Endothelial cell of umbilical vein (primary cell): Measurements from ENCODE around the gene PRSS33. TPM values are rescaled to one million over a fixed set of nuclear protein-coding genes. Genes with fewer than 3 reads are reported as not detected.

ENCODE experiments used
- BruUV-seq: library from RNA; stranded (reverse); fragments of 400-500 nt; replicated peaks from 2 replicates; lab custom pipeline; 2021; lab: Mats Ljungman, UMichigan
- CTCF ChIA-PET: fragments of 300-600, 350-600 bp; sonication (Branson Sonifier 250); formaldehyde crosslinking; loops from one replicate; lab custom pipeline; 2021; ENCODE audit warnings: antibody characterized with exemption, inconsistent platforms; lab: Charles Lee
- POLR2A ChIA-PET: fragments of 300-600, 350-600 bp; sonication (Branson Sonifier 250); formaldehyde crosslinking; loops from one replicate; lab custom pipeline; 2021; ENCODE audit warnings: antibody characterized with exemption, inconsistent platforms; lab: Charles Lee
- DNase-seq: peaks from one replicate; pipeline ENCODE4 v3.0.0-alpha.2; 2011; ENCODE audit warnings: low read depth, low spot score
- FAIRE-seq: peaks from 2 replicates; lab custom pipeline; 2011; peaks lifted over from hg19 to GRCh38; lab: Jason Lieb, UNC
- H2AFZ ChIP-seq: 2 replicates; pipeline ENCODE4 v1.6.0; 2012; ENCODE audit warnings: low read depth, low read length, control low read depth, inconsistent platforms
- H3K27ac ChIP-seq: 2 replicates; pipeline ENCODE4 v1.5.1; 2011; ENCODE audit warnings: low read depth, mild to moderate bottlenecking, control low read depth, low read length, moderate library complexity; ENCODE audit not compliant: insufficient read depth
- H3K27me3 ChIP-seq, 2 experiments: 2 replicates each; pipeline versions ENCODE4 v1.6.0 to v1.6.1; 2011; ENCODE audit warnings: low read length in 2 of 2, mixed read lengths in 1 of 2; ENCODE audit not compliant: control insufficient read depth in 2 of 2, insufficient read depth in 2 of 2
- H3K36me3 ChIP-seq, 2 experiments: 2 replicates in 1 of 2; 3 replicates in 1 of 2; pipeline ENCODE4 v1.5.1; 2011; ENCODE audit warnings: low read length in 2 of 2, mild to moderate bottlenecking in 1 of 2, moderate library complexity in 1 of 2; ENCODE audit not compliant: control insufficient read depth in 2 of 2, insufficient read depth in 2 of 2; ENCODE audit errors: extremely low read depth in 1 of 2
- H3K4me1 ChIP-seq: 3 replicates; pipeline ENCODE4 v1.5.1; 2011; ENCODE audit warnings: mild to moderate bottlenecking, low read length; ENCODE audit not compliant: control insufficient read depth, insufficient read depth; ENCODE audit errors: extremely low read depth
- H3K4me2 ChIP-seq: 2 replicates; pipeline ENCODE4 v1.6.1; 2011; ENCODE audit warnings: low read length, control low read depth, mixed read lengths; ENCODE audit not compliant: insufficient read depth
- H3K4me3 ChIP-seq, 3 experiments: fragments of 200-600 bp in 1 of 3; sonication (generic), shearing (Covaris generic) in 1 of 3; replicated peaks in 1 of 3; 2 replicates each; pipeline ENCODE4 v1.5.1; 2011 to 2016; ENCODE audit warnings: control low read depth in 3 of 3, low read length in 3 of 3, mild to moderate bottlenecking in 2 of 3, inconsistent platforms in 1 of 3, low read depth in 1 of 3, moderate library complexity in 1 of 3; ENCODE audit not compliant: insufficient read depth in 1 of 3
- H3K79me2 ChIP-seq: 2 replicates; pipeline ENCODE4 v1.6.0; 2012; ENCODE audit warnings: low read length, inconsistent platforms; ENCODE audit not compliant: control insufficient read depth, insufficient read depth
- H3K9ac ChIP-seq: replicated peaks from 2 replicates; pipeline ENCODE3; 2011; ENCODE audit warnings: low read length, control low read depth; ENCODE audit not compliant: insufficient read depth; ENCODE audit errors: extremely low read depth
- H3K9me1 ChIP-seq: replicated peaks from 3 replicates; pipeline ENCODE4 v1.6.0; 2011; ENCODE audit warnings: mild to moderate bottlenecking, low read length; ENCODE audit not compliant: control insufficient read depth, insufficient read depth; ENCODE audit errors: extremely low read depth
- H3K9me3 ChIP-seq: replicated peaks from 2 replicates; pipeline ENCODE4 v1.5.1; 2012; ENCODE audit warnings: low read length, inconsistent platforms; ENCODE audit not compliant: control insufficient read depth, insufficient read depth
- H4K20me1 ChIP-seq: replicated peaks from 2 replicates; pipeline ENCODE3; 2011; ENCODE audit warnings: mild to moderate bottlenecking, low read length; ENCODE audit not compliant: control insufficient read depth, insufficient read depth; ENCODE audit errors: extremely low read depth
- CTCF ChIP-seq, 2 donors: IDR thresholded peaks; 1 replicate in 1 of 2; 2 replicates in 1 of 2; pipeline ENCODE4 v1.5.1; 2011; ENCODE audit warnings: low read length in 2 of 2, mild to moderate bottlenecking in 2 of 2, moderate library complexity in 2 of 2, control low read depth in 1 of 2, inconsistent platforms in 1 of 2, low read depth in 1 of 2; ENCODE audit not compliant: insufficient read depth in 1 of 2; ENCODE audit errors: extremely low read depth in 1 of 2
- JUN ChIP-seq: IDR thresholded peaks from 2 replicates; pipeline ENCODE4 v1.6.1; 2011; ENCODE audit warnings: borderline replicate concordance, low read depth; ENCODE audit not compliant: insufficient read length, insufficient read depth
- MAX ChIP-seq: IDR thresholded peaks from 2 replicates; pipeline ENCODE4 v1.6.1; 2011; ENCODE audit not compliant: insufficient read depth, insufficient read length
- MYC ChIP-seq: IDR thresholded peaks from one replicate; pipeline ENCODE4 v1.6.1; 2011; ENCODE audit warnings: mild to moderate bottlenecking, low read depth, low read length
- POLR2AphosphoS5 ChIP-seq: IDR thresholded peaks from 2 replicates; pipeline ENCODE4 v1.6.1; 2012; ENCODE audit warnings: low read depth, mild to moderate bottlenecking, control low read depth, low read length, moderate library complexity; ENCODE audit not compliant: insufficient read depth
- dilution Hi-C: fragments of 300-500 bp; cut with MboI; formaldehyde crosslinking; loops from one replicate; pipeline ENCODE4 v1.15.0; 2019; ENCODE audit warnings: low sequenced_read_pairs; ENCODE audit not compliant: extremely low pct_ligation_motif_present
- intact Hi-C: fragments of 100-400 bp; cut with micrococcal nuclease; formaldehyde crosslinking; loops from one replicate; pipeline ENCODE4 v1.10.0; 2022
- polyA plus RNA-seq, 4 experiments: library from polyadenylated mRNA; depleted of rRNA in 3 of 4; stranded (reverse) in 3 of 4; unstranded in 1 of 4; fragments of >200 nt; gene quantifications; 2 replicates each; pipeline versions ENCODE4 v1.2.1 to v1.2.3, GENCODE V29; 2011 to 2012; ENCODE audit warnings: missing spikeins in 1 of 4
- total RNA-seq: library from RNA; stranded (reverse); gene quantifications from 2 replicates; pipeline ENCODE4 v1.2.3, GENCODE V29; 2021

The PRSS33 gene
- total and polyA plus RNA-seq, 2 donors (not counting 3 experiments of a cell fraction or from before 2014, with no cell fraction given): not detected

GRCh38 chr16:2820836-2821486 lies 33.6 kb upstream of the PRSS33 start:
- DNase-seq (no peak), FAIRE-seq (no peak)
- no peak overlapping the region for H3K4me2 ChIP-seq
- no peak overlapping the region for H2AFZ ChIP-seq
- BruUV-seq: no TSS peak
- no peaks in the 10 kb centered on the region for H3K4me1 ChIP-seq
- H3K9me1 ChIP-seq: no peaks in the 10 kb centered on the region
- H4K20me1 ChIP-seq: no peaks in the 10 kb centered on the region
- no peaks in the 10 kb centered on the region for H3K79me2 ChIP-seq
- H3K9me3 ChIP-seq: no peaks in the 10 kb centered on the region
- no peak for TF ChIP-seq MAX
- TF ChIP-seq MYC: no peak
- TF ChIP-seq JUN: no peak
- no peak for TF ChIP-seq POLR2AphosphoS5
- no peak for TF ChIP-seq CTCF (IDR thresholded peaks at IDR 0.05; ENCODE audit: extremely low read depth in 1 of 2, insufficient read depth in 1 of 2, low read depth in 1 of 2, low read length in 2 of 2)
- ChIA-PET CTCF (interaction anchor here (1.0 to 2.4 kb wide), 2 partner anchors 10 to 18 kb away, joined by 4 to 12 read pairs; no protein-coding TSS in a partner anchor), POLR2A (no interaction called here)
- no peak overlapping the region for H3K27ac ChIP-seq
- dilution Hi-C loops (no loop called here), intact Hi-C loops (no loop called here)
- no peak overlapping the region for H3K9ac ChIP-seq
- no peaks in the 10 kb centered on the region for H3K36me3 ChIP-seq
- H3K4me3 ChIP-seq: no peak overlapping the region
- H3K27me3 ChIP-seq: no peaks in the 10 kb centered on the region
